ENCODE data around the gene ARHGEF2.
A peak's percentile ranks its signal among the peaks of the same experiment; 100 is the strongest.
"Not testable (repeated sequence)": the region's sequence is repeated elsewhere in the genome, so short reads cannot be mapped to it uniquely, and the experiment has no call there.

Gene ARHGEF2

DNA sequence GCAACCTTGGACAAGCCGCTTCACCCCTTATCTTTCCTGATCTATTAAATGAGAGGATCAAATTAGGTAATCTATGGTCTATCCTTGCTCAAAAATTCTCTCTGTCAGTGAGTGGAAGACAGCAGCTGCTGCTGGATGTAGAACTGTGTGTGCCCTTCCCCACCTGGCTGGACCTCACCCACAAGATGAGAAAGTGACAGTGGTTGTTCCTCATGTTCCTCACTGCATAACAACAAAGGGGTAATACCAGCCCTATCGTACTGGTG is 25.5 kb upstream of the ARHGEF2 start:
- no peaks in the 10 kb centered on the region for H3K27me3 Mint-ChIP-seq
- intact Hi-C loops (cut with micrococcal nuclease): no loop called here
- H3K9me3 Mint-ChIP-seq: no peaks in the 10 kb centered on the region
- peaks cover 14% of the 10 kb centered on the region for H3K4me1 Mint-ChIP-seq (ENCODE audit: low read depth)
- peaks cover 24% of the 10 kb centered on the region for H3K36me3 Mint-ChIP-seq (ENCODE audit: low read depth)
- H3K4me3 Mint-ChIP-seq: no peak overlapping the region
- H3K27ac Mint-ChIP-seq: no peak overlapping the region

GRCh38 chr1:156002188-156002911 is 24.0 kb upstream of the ARHGEF2 start:
- Mint-ChIP-seq H3K27ac (peak overlapping the region; percentile 1), H3K4me1 (ENCODE audit: low read depth) (peaks cover 14% of the 10 kb centered on the region), H3K9me3 (no peaks in the 10 kb centered on the region), H3K36me3 (ENCODE audit: low read depth) (peaks cover 10% of the 10 kb centered on the region), H3K4me3 (no peak overlapping the region), H3K27me3 (no peaks in the 10 kb centered on the region)
- intact Hi-C loops (cut with micrococcal nuclease): no loop called here

- peaks cover 4% of the 10 kb centered on the region for H3K36me3 Mint-ChIP-seq (ENCODE audit: low read depth)
- intact Hi-C loops (cut with micrococcal nuclease): no loop called here
- H3K27me3 Mint-ChIP-seq: no peaks in the 10 kb centered on the region
- peak overlapping the region; percentile 1 for H3K27ac Mint-ChIP-seq
- H3K9me3 Mint-ChIP-seq: no peaks in the 10 kb centered on the region
- no peak overlapping the region for H3K4me3 Mint-ChIP-seq
- peaks cover 14% of the 10 kb centered on the region for H3K4me1 Mint-ChIP-seq (ENCODE audit: low read depth)
These were observed 23.4 kb upstream of the ARHGEF2 start for GRCh38 chr1:156001662-156002171.

- no peak overlapping the region for H3K4me3 Mint-ChIP-seq
- no peaks in the 10 kb centered on the region for H3K27me3 Mint-ChIP-seq
- H3K9me3 Mint-ChIP-seq: no peaks in the 10 kb centered on the region
- peaks cover 14% of the 10 kb centered on the region for H3K4me1 Mint-ChIP-seq (ENCODE audit: low read depth)
- no peaks in the 10 kb centered on the region for H3K36me3 Mint-ChIP-seq (ENCODE audit: low read depth)
- intact Hi-C loops (cut with micrococcal nuclease): no loop called here
- peak overlapping the region; percentile 1 for H3K27ac Mint-ChIP-seq
These were observed 22.8 kb upstream of the ARHGEF2 start for GRCh38 chr1:156001021-156001661.

DNA sequence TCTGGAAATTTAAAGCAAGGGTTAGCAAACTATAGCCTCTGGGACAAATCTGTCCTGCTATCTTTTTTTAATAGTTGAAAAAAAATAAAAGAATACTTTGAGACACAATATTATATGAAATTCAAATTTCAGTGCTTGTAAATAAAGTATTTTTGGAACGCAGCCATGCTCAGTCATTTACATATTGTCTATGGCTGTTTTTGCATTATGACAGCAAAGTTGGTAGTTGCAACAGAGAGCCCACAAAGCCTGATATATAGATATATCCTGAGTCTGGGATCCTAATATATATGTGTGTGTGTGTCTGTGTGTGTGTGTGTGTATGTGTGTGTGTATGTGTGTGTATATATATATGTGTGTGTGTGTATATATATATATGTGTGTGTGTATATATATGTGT is 21.6 kb upstream of the ARHGEF2 start:
- no peak overlapping the region for H3K27ac Mint-ChIP-seq
- H3K4me3 Mint-ChIP-seq: no peak overlapping the region
- H3K36me3 Mint-ChIP-seq (ENCODE audit: low read depth): no peaks in the 10 kb centered on the region
- peaks cover 5% of the 10 kb centered on the region for H3K27me3 Mint-ChIP-seq
- peaks cover 14% of the 10 kb centered on the region for H3K4me1 Mint-ChIP-seq (ENCODE audit: low read depth)
- no peaks in the 10 kb centered on the region for H3K9me3 Mint-ChIP-seq
- intact Hi-C loops (cut with micrococcal nuclease): no loop called here

GRCh38 chr1:155996166-155996565 is 17.8 kb upstream of the ARHGEF2 start:
- H3K9me3 Mint-ChIP-seq: no peaks in the 10 kb centered on the region
- H3K4me1 Mint-ChIP-seq (ENCODE audit: low read depth): peaks cover 18% of the 10 kb centered on the region
- intact Hi-C loops (cut with micrococcal nuclease): no loop called here
- H3K27ac Mint-ChIP-seq: peak overlapping the region; percentile 1
- H3K27me3 Mint-ChIP-seq: peaks cover 8% of the 10 kb centered on the region
- H3K4me3 Mint-ChIP-seq: no peak overlapping the region
- no peaks in the 10 kb centered on the region for H3K36me3 Mint-ChIP-seq (ENCODE audit: low read depth)

- no peak overlapping the region for H3K27ac Mint-ChIP-seq
- H3K4me3 Mint-ChIP-seq: no peak overlapping the region
- intact Hi-C loops (cut with micrococcal nuclease): no loop called here
- H3K36me3 Mint-ChIP-seq (ENCODE audit: low read depth): no peaks in the 10 kb centered on the region
- no peaks in the 10 kb centered on the region for H3K9me3 Mint-ChIP-seq
- H3K4me1 Mint-ChIP-seq (ENCODE audit: low read depth): peaks cover 44% of the 10 kb centered on the region
- H3K27me3 Mint-ChIP-seq: peaks cover 8% of the 10 kb centered on the region
These were observed 15.2 kb upstream of the ARHGEF2 start for GRCh38 chr1:155993595-155993994.

GRCh38 chr1:155990005-155990739 is 11.8 kb upstream of the ARHGEF2 start:
- no peaks in the 10 kb centered on the region for H3K9me3 Mint-ChIP-seq
- H3K27me3 Mint-ChIP-seq: peaks cover 5% of the 10 kb centered on the region
- H3K4me1 Mint-ChIP-seq (ENCODE audit: low read depth): peaks cover 59% of the 10 kb centered on the region
- H3K36me3 Mint-ChIP-seq (ENCODE audit: low read depth): no peaks in the 10 kb centered on the region
- H3K4me3 Mint-ChIP-seq: peak overlapping the region; percentile 66
- peak overlapping the region; percentile 84 for H3K27ac Mint-ChIP-seq
- intact Hi-C loops (cut with micrococcal nuclease): no loop called here

- no peaks in the 10 kb centered on the region for H3K9me3 Mint-ChIP-seq
- peak overlapping the region; percentile 84 for H3K27ac Mint-ChIP-seq
- peaks cover 56% of the 10 kb centered on the region for H3K4me1 Mint-ChIP-seq (ENCODE audit: low read depth)
- peak overlapping the region; percentile 66 for H3K4me3 Mint-ChIP-seq
- no peaks in the 10 kb centered on the region for H3K36me3 Mint-ChIP-seq (ENCODE audit: low read depth)
- H3K27me3 Mint-ChIP-seq: no peaks in the 10 kb centered on the region
- intact Hi-C loops (cut with micrococcal nuclease): loop anchor here (1.0 kb wide), 1 partner anchor 51 kb away; no protein-coding TSS in a partner anchor
These were observed 11.1 kb upstream of the ARHGEF2 start for GRCh38 chr1:155989242-155990004.

DNA sequence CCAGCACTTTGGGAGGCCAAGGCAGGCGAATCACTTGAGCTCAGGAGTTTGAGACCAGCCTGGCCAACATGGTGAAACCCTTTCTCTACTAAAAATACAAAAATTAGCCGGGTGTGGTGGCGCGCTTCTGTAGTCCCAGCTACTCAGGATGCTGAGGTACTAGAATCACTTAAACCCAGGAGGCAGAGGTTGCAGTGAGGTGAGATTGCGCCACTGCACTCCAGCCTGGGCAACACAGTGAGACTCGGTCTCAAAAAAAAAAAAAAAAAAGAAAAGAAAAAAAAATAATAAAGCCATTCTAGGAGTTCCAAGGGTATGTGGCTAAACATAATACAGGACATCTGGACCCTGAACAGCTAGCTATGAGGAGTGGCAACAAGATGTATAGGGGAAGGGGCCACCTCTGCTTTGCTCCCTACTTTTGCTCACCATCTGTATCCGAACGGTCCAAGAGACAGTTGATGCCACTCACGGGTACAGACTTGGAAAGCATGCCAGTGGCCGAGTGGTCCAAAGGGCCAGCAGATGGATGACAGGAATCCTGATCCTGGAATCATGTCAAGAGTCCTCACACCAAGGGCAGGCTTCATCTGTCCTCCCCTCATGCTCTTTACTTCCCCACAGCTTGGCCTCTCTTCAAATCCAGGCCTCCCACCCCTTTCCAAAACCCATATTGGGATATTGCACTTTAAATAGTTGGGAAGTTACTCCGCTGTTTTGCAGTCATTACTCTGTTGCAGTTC is 6.7 kb upstream of the ARHGEF2 start:
- Mint-ChIP-seq H3K4me1 (ENCODE audit: low read depth) (peaks cover 75% of the 10 kb centered on the region), H3K36me3 (ENCODE audit: low read depth) (peaks cover 10% of the 10 kb centered on the region)
- H3K27ac Mint-ChIP-seq; H3K9me3 Mint-ChIP-seq; H3K4me3 Mint-ChIP-seq; intact Hi-C loops (cut with micrococcal nuclease); H3K27me3 Mint-ChIP-seq: not testable (repeated sequence)

- H3K27ac Mint-ChIP-seq: no peak overlapping the region
- peaks cover 17% of the 10 kb centered on the region for H3K36me3 Mint-ChIP-seq (ENCODE audit: low read depth)
- intact Hi-C loops (cut with micrococcal nuclease): no loop called here
These were observed 6.0 kb upstream of the ARHGEF2 start for GRCh38 chr1:155984341-155984740.

DNA sequence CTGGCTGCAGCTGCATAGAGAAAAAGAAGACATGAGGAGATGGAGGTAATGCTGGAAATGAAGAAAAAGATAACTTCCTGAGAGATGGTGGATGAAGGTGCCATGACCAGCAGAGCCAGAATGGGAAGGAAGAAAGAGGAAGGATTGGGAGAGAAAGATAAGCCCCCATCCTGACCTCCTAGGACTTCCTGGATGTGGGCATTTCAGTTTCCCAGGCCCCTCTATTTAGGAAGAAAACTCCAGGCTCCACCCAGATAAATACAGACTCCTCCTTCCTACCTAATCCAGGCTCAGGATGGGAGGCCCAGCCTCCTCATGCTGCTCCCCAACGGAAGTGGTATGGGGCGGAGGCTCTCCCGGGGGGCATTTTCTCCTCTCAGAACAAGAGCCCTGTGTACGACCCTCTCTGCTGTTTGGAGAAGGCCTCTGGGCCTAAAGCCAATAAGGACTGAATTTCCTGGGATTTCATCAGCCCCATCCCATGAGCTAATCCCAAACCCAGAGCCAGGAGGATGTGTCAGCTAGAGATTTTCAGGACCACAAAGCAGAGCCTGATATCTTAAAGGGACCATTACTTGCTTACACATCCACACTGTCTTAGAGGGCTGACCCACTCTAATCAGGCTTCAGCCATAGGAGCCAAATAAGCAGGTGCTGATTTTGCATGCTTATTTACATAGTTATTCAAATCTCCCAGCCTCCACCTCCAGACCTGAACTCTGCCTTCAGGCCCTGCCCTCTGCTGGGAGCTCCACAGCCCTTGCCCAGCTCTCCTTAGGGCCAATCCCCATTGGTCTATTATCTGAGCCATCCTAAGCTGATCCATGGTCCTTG is 5.1 kb upstream of the ARHGEF2 start:
- H3K4me3 Mint-ChIP-seq: no peak overlapping the region
- no peaks in the 10 kb centered on the region for H3K9me3 Mint-ChIP-seq
- peak overlapping the region; percentile 93 for H3K27ac Mint-ChIP-seq
- peaks cover 27% of the 10 kb centered on the region for H3K36me3 Mint-ChIP-seq (ENCODE audit: low read depth)
- H3K4me1 Mint-ChIP-seq (ENCODE audit: low read depth): peaks cover 71% of the 10 kb centered on the region
- intact Hi-C loops (cut with micrococcal nuclease): no loop called here
- H3K27me3 Mint-ChIP-seq: no peaks in the 10 kb centered on the region

More at GRCh38 chr1:155984341-155984740, 6.0 kb upstream of the ARHGEF2 start:
- no peaks in the 10 kb centered on the region for H3K27me3 Mint-ChIP-seq
- H3K4me1 Mint-ChIP-seq (ENCODE audit: low read depth): peaks cover 75% of the 10 kb centered on the region
- no peak overlapping the region for H3K4me3 Mint-ChIP-seq
- no peaks in the 10 kb centered on the region for H3K9me3 Mint-ChIP-seq

Measured in dendritic cell treated with granulocyte-macrophage colony-stimulating factor and Interleukin-4, amounts not matched to agents 40 ng/mL and 50 ng/mL, for 4 days (primary cell).